HepG2 (cell line): Measurements from ENCODE around the gene OPRL1. TPM values are rescaled to one million over a fixed set of nuclear protein-coding genes. Genes with fewer than 3 reads are reported as not detected.

Experiments used
- EEA1 ChIP-seq: sonication (generic); formaldehyde crosslinking; IDR thresholded peaks from 2 replicates; pipeline ENCODE4 v1.5.1; 2020; ENCODE audit warnings: mild to moderate bottlenecking, missing genetic modification reagents, borderline replicate concordance
- FOXK1 ChIP-seq: sonication (generic); formaldehyde crosslinking; IDR thresholded peaks from 2 replicates; pipeline ENCODE4 v1.4.0; 2020; ENCODE audit warnings: low read depth, missing genetic modification reagents, borderline replicate concordance
- FOXK2 ChIP-seq: fragments of 450-650 bp; IDR thresholded peaks from 2 replicates; pipeline ENCODE4 v1.6.1; 2016
- ISX ChIP-seq: sonication (generic); formaldehyde crosslinking; conservative IDR thresholded peaks from 2 replicates; pipeline ENCODE4 v1.5.0; 2020; ENCODE audit warnings: missing genetic modification reagents
- KDM5A ChIP-seq: fragments of 200-600 bp; sonication (generic); IDR thresholded peaks from 2 replicates; pipeline ENCODE4 v1.7.0; 2018; ENCODE audit warnings: antibody characterized with exemption, mild to moderate bottlenecking, low read length, borderline replicate concordance
- KLF9 ChIP-seq: IDR thresholded peaks from 2 replicates; pipeline ENCODE4 v1.6.1; 2016; ENCODE audit warnings: low read depth
- MAZ ChIP-seq, 2 experiments: sonication (generic) in 1 of 2; formaldehyde crosslinking in 1 of 2; IDR thresholded peaks; 2 replicates each; pipeline versions ENCODE4 v1.5.0 to v1.6.1; 2012 to 2020; ENCODE audit warnings: low read depth in 2 of 2, mild to moderate bottlenecking in 2 of 2, borderline replicate concordance in 1 of 2, improper control_type of control experiment in 1 of 2, low read length in 1 of 2, missing genetic modification reagents in 1 of 2, moderate library complexity in 1 of 2
- MNT ChIP-seq: fragments of 450-650 bp; IDR thresholded peaks from 2 replicates; pipeline ENCODE4 v1.6.1; 2016
- NAIF1 ChIP-seq: sonication (generic); formaldehyde crosslinking; IDR thresholded peaks from 2 replicates; pipeline ENCODE4 v1.5.0; 2020; ENCODE audit warnings: mild to moderate bottlenecking, missing genetic modification reagents, borderline replicate concordance
- NFATC3 ChIP-seq: sonication (generic); formaldehyde crosslinking; IDR thresholded peaks from 2 replicates; pipeline ENCODE4 v1.5.1; 2020; ENCODE audit warnings: mild to moderate bottlenecking, missing genetic modification reagents
- NR1H2 ChIP-seq: sonication (generic); formaldehyde crosslinking; IDR thresholded peaks from 2 replicates; pipeline ENCODE4 v1.8.1; 2022; ENCODE audit warnings: low read depth, missing genetic modification reagents, borderline replicate concordance
- PCBP1 ChIP-seq: fragments of 200-400 bp; formaldehyde crosslinking; IDR thresholded peaks from 2 replicates; pipeline ENCODE4 v1.6.1; 2017; ENCODE audit warnings: mild to moderate bottlenecking, low read depth, low read length, borderline replicate concordance
- SRY ChIP-seq: sonication (generic); formaldehyde crosslinking; IDR thresholded peaks from 2 replicates; pipeline ENCODE4 v1.8.0; 2022; ENCODE audit warnings: mild to moderate bottlenecking, missing genetic modification reagents
- YEATS4 ChIP-seq: sonication (generic); formaldehyde crosslinking; IDR thresholded peaks from 2 replicates; pipeline ENCODE4 v1.4.0; 2020; ENCODE audit warnings: missing genetic modification reagents, borderline replicate concordance
- ZKSCAN1 ChIP-seq: fragments of 150-350 bp; IDR thresholded peaks from 2 replicates; pipeline ENCODE4 v1.6.1; 2014; ENCODE audit warnings: low read length
- ZNF10 ChIP-seq: sonication (generic); formaldehyde crosslinking; IDR thresholded peaks from 2 replicates; pipeline ENCODE4 v1.4.0; 2020; ENCODE audit warnings: mild to moderate bottlenecking, low read depth, missing genetic modification reagents, borderline replicate concordance
- ZNF432 ChIP-seq: sonication (generic); formaldehyde crosslinking; IDR thresholded peaks from 2 replicates; pipeline ENCODE4 v1.5.0; 2020; ENCODE audit warnings: missing genetic modification reagents, mild to moderate bottlenecking, borderline replicate concordance
- ZNF691 ChIP-seq: sonication (generic); formaldehyde crosslinking; IDR thresholded peaks from 2 replicates; pipeline ENCODE4 v1.4.0; 2020; ENCODE audit warnings: missing genetic modification reagents, low read depth, mild to moderate bottlenecking, borderline replicate concordance
- polyA plus RNA-seq, 8 experiments: library from polyadenylated mRNA; depleted of rRNA in 3 of 8; stranded (reverse) in 7 of 8; unstranded in 1 of 8; fragments of >200 nt; fragmentation: Illumina TruSeq in 4 of 8; extraction: Trizol in 4 of 8; gene quantifications; 2 replicates each; pipeline versions ENCODE4 v1.2.1 to v1.2.3, GENCODE V29; 2011 to 2016; ENCODE audit warnings: low read depth in 4 of 8, missing spikeins in 1 of 8, mixed read lengths in 1 of 8; ENCODE audit not compliant: insufficient read depth in 1 of 8
- total RNA-seq, 5 experiments: library from RNA; depleted of rRNA; stranded (reverse); fragments of >200 nt; fragmentation: Illumina TruSeq; extraction: Trizol; gene quantifications; 2 replicates each; pipeline ENCODE4 v1.2.3, GENCODE V29; 2016; ENCODE audit warnings: low read depth in 1 of 5
- TF ChIP-seq, protein P1 (sequence below): sonication (generic); formaldehyde crosslinking; IDR thresholded peaks from 2 replicates; pipeline ENCODE4 v1.5.1; 2020; ENCODE audit warnings: mild to moderate bottlenecking, missing genetic modification reagents
- TF ChIP-seq, protein P2 (sequence below): sonication (generic); formaldehyde crosslinking; IDR thresholded peaks from 2 replicates; pipeline ENCODE4 v1.8.1; 2022; ENCODE audit warnings: mild to moderate bottlenecking, missing genetic modification reagents
- TF ChIP-seq, protein P3 (sequence below): sonication (generic); formaldehyde crosslinking; IDR thresholded peaks from 2 replicates; pipeline ENCODE4 v1.4.0; 2020; ENCODE audit warnings: missing genetic modification reagents

OPRL1 gene
- total and polyA plus RNA-seq, 2 of the 13 experiments (the other 11 are each of a cell fraction or from before 2014, with no cell fraction given), result 0.35 to 0.71 TPM

- TF ChIP-seq, protein P1, sequence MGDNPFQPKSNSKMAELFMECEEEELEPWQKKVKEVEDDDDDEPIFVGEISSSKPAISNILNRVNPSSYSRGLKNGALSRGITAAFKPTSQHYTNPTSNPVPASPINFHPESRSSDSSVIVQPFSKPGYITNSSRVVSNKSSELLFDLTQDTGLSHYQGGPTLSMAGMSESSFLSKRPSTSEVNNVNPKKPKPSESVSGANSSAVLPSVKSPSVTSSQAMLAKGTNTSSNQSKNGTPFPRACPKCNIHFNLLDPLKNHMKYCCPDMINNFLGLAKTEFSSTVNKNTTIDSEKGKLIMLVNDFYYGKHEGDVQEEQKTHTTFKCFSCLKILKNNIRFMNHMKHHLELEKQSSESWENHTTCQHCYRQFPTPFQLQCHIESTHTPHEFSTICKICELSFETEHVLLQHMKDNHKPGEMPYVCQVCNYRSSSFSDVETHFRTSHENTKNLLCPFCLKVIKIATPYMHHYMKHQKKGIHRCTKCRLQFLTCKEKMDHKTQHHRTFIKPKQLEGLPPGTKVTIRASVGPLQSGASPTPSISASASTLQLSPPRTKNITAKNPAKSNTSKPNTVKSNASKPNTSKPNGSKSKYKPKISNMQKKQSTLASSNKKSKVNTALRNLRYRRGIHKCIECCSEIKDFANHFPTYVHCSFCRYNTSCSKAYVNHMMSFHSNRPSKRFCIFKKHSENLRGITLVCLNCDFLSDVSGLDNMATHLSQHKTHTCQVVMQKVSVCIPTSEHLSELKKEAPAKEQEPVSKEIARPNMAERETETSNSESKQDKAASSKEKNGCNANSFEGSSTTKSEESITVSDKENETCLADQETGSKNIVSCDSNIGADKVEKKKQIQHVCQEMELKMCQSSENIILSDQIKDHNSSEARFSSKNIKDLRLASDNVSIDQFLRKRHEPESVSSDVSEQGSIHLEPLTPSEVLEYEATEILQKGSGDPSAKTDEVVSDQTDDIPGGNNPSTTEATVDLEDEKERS (CRISPR knock-in tag), result no peak
- TF ChIP-seq ZKSCAN1 (no peak), NAIF1 (CRISPR knock-in tag) (no peak), KLF9 (CRISPR knock-in tag) (no peak), SRY (0 out of 2 replicates have a peak, but pooled peaks have one; percentile 65), ZNF691 (CRISPR knock-in tag) (no peak; the same call in 1 of the 2 replicates), EEA1 (CRISPR knock-in tag) (no peak; the same call in 1 of the 2 replicates), PCBP1 (peak; percentile 84), KDM5A (no peak), FOXK2 (no peak), NFATC3 (no peak), ZNF10 (CRISPR knock-in tag) (no peak), YEATS4 (CRISPR knock-in tag) (0 out of 2 replicates have a peak, but pooled peaks have one; percentile 21), ISX (CRISPR knock-in tag) (no peak), ZNF432 (CRISPR knock-in tag) (no peak), MAZ (IDR thresholded peaks at IDR 0.05; ENCODE audit: borderline replicate concordance, low read depth, low read length) (no peak), MAZ (CRISPR knock-in tag; IDR thresholded peaks at IDR 0.05; ENCODE audit: low read depth) (peak; percentile 38; the same call in 1 of the 2 replicates), FOXK1 (CRISPR knock-in tag) (no peak), NR1H2 (CRISPR knock-in tag) (no peak), MNT (no peak)
- TF ChIP-seq, protein P2, sequence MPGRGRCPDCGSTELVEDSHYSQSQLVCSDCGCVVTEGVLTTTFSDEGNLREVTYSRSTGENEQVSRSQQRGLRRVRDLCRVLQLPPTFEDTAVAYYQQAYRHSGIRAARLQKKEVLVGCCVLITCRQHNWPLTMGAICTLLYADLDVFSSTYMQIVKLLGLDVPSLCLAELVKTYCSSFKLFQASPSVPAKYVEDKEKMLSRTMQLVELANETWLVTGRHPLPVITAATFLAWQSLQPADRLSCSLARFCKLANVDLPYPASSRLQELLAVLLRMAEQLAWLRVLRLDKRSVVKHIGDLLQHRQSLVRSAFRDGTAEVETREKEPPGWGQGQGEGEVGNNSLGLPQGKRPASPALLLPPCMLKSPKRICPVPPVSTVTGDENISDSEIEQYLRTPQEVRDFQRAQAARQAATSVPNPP, result no peak
- TF ChIP-seq, protein P3, sequence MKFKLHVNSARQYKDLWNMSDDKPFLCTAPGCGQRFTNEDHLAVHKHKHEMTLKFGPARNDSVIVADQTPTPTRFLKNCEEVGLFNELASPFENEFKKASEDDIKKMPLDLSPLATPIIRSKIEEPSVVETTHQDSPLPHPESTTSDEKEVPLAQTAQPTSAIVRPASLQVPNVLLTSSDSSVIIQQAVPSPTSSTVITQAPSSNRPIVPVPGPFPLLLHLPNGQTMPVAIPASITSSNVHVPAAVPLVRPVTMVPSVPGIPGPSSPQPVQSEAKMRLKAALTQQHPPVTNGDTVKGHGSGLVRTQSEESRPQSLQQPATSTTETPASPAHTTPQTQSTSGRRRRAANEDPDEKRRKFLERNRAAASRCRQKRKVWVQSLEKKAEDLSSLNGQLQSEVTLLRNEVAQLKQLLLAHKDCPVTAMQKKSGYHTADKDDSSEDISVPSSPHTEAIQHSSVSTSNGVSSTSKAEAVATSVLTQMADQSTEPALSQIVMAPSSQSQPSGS (CRISPR knock-in tag), result no peak
Observed at GRCh38 chr20:64083378-64083803, 3.5 kb downstream of the OPRL1 start (continued).
